ENCODE results near the gene ZNF326. TPM values are rescaled to one million over a fixed set of nuclear protein-coding genes. Genes with fewer than 3 reads are reported as not detected.

The ZNF326 gene
- total RNA-seq, 2 experiments from 2014 or later, result 56.2 to 58.7 TPM

GRCh38 chr1:89962024-89962741 is 32.7 kb upstream of the ZNF326 start:
- no peaks in the 10 kb centered on the region for H3K36me3 Mint-ChIP-seq (ENCODE audit: low read depth)
- intact Hi-C loops (cut with DNase I, micrococcal nuclease), result no loop called here
- H3K4me3 Mint-ChIP-seq, result no peak overlapping the region
- ChIA-PET CTCF (interaction anchor here (1.5 kb wide), 1 partner anchor 14 kb away, joined by 3 read pairs; no protein-coding TSS in a partner anchor), POLR2A (interaction anchor here (0.6 to 0.7 kb wide), 2 partner anchors 8 to 136 kb away, joined by 3 to 5 read pairs; no protein-coding TSS in a partner anchor)
- H3K9me3 Mint-ChIP-seq, result no peaks in the 10 kb centered on the region
- H3K9me3 ChIP-seq (ENCODE audit: control insufficient read depth in 1 of 2, insufficient read depth in 1 of 2, low read length in 2 of 2), result no peaks in the 10 kb centered on the region
- peaks cover 43% of the 10 kb centered on the region for H3K4me1 Mint-ChIP-seq (ENCODE audit: low read depth)
- H3K27ac Mint-ChIP-seq, result no peak overlapping the region
- no peak for DNase-seq
- ATAC-seq (ENCODE audit: poor library complexity), result no peak
- H3K4me3 ChIP-seq (ENCODE audit: low read length), result no peak overlapping the region
- H3K27ac ChIP-seq (ENCODE audit: low read depth in 1 of 2, low read length in 2 of 2), result no peak overlapping the region
- H3K4me1 ChIP-seq (ENCODE audit: insufficient read depth, low read length), result peaks cover 2% of the 10 kb centered on the region
- no peaks in the 10 kb centered on the region for H3K36me3 ChIP-seq (ENCODE audit: insufficient read depth, low read length)
- TF ChIP-seq, protein P1, sequence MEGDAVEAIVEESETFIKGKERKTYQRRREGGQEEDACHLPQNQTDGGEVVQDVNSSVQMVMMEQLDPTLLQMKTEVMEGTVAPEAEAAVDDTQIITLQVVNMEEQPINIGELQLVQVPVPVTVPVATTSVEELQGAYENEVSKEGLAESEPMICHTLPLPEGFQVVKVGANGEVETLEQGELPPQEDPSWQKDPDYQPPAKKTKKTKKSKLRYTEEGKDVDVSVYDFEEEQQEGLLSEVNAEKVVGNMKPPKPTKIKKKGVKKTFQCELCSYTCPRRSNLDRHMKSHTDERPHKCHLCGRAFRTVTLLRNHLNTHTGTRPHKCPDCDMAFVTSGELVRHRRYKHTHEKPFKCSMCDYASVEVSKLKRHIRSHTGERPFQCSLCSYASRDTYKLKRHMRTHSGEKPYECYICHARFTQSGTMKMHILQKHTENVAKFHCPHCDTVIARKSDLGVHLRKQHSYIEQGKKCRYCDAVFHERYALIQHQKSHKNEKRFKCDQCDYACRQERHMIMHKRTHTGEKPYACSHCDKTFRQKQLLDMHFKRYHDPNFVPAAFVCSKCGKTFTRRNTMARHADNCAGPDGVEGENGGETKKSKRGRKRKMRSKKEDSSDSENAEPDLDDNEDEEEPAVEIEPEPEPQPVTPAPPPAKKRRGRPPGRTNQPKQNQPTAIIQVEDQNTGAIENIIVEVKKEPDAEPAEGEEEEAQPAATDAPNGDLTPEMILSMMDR (IDR thresholded peaks at IDR 0.05), result no peak
- H3K27me3 ChIP-seq (ENCODE audit: control insufficient read depth in 1 of 2, insufficient read depth in 2 of 2, low read length in 2 of 2), result no peaks in the 10 kb centered on the region
- peaks cover 7% of the 10 kb centered on the region for H3K27me3 Mint-ChIP-seq

DNA sequence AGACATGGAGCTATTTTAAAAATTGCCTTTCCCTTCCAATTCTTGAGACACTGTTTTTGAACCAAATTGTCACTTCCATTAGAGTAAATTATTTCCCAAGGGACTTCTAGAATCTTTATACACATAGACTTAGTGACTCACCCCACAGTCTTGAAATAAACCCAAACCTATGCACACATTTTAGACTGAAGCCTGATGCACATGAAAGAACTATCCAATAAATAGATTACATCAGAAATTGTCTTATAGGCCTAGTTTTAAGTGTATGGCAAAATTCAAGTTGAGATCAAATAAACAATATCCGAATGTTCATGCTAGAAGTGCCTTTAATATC is 32.2 kb upstream of the ZNF326 start:
- H3K27me3 Mint-ChIP-seq, result peaks cover 7% of the 10 kb centered on the region
- H3K9me3 Mint-ChIP-seq, result no peaks in the 10 kb centered on the region
- no peak overlapping the region for H3K4me3 Mint-ChIP-seq
- TF ChIP-seq, protein P1 (IDR thresholded peaks at IDR 0.05), result no peak
- Histone ChIP-seq H3K9me3 (ENCODE audit: control insufficient read depth in 1 of 2, insufficient read depth in 1 of 2, low read length in 2 of 2) (no peaks in the 10 kb centered on the region), H3K36me3 (ENCODE audit: insufficient read depth, low read length) (no peaks in the 10 kb centered on the region), H3K27me3 (ENCODE audit: control insufficient read depth in 1 of 2, insufficient read depth in 2 of 2, low read length in 2 of 2) (no peaks in the 10 kb centered on the region), H3K4me1 (ENCODE audit: insufficient read depth, low read length) (no peaks in the 10 kb centered on the region), H3K4me3 (ENCODE audit: low read length) (no peak overlapping the region), H3K27ac (ENCODE audit: low read depth in 1 of 2, low read length in 2 of 2) (no peak overlapping the region)
- ATAC-seq (ENCODE audit: poor library complexity) (no peak), DNase-seq (no peak)
- POLR2A ChIA-PET, result interaction anchor here (0.6 kb wide), 1 partner anchor 9 kb away, joined by 3 read pairs; no protein-coding TSS in a partner anchor
- CTCF ChIA-PET, result interaction anchor here (1.5 kb wide), 1 partner anchor 13 kb away, joined by 3 read pairs; no protein-coding TSS in a partner anchor
- intact Hi-C loops (cut with DNase I, micrococcal nuclease), result no loop called here
- H3K36me3 Mint-ChIP-seq (ENCODE audit: low read depth), result no peaks in the 10 kb centered on the region
- no peak overlapping the region for H3K27ac Mint-ChIP-seq
- H3K4me1 Mint-ChIP-seq (ENCODE audit: low read depth), result peaks cover 38% of the 10 kb centered on the region

DNA sequence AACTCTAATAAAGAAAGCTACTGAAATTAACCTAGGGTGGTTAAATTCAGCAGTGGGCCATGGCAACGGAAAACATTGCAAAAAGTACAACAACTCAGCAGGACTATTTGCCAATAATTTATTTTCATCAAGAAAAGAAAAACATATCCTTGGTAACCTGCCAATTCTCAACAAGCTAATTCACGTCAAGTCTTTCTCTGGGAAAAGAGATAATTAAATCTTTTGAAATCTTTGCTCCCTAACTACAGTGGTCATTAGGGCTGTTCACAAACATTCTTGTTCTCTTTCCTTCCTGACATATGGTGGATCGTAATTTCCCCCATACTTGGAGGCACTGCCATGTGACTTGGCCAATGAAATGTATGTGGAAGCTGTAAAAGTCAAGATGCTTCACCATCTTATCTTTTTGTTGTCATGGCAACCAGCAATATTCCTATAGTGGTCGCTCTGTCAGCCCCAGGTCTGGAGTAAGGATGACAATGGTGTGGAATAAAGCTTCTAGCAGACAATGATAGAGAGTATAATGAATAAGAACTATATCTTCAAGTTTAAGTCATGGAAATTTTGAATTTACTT is 29.6 kb upstream of the ZNF326 start:
- Histone ChIP-seq H3K9me3 (ENCODE audit: control insufficient read depth in 1 of 2, insufficient read depth in 1 of 2, low read length in 2 of 2) (no peaks in the 10 kb centered on the region), H3K4me3 (ENCODE audit: low read length) (no peak overlapping the region), H3K36me3 (ENCODE audit: insufficient read depth, low read length) (no peaks in the 10 kb centered on the region), H3K27me3 (ENCODE audit: control insufficient read depth in 1 of 2, insufficient read depth in 2 of 2, low read length in 2 of 2) (no peaks in the 10 kb centered on the region), H3K27ac (ENCODE audit: low read depth in 1 of 2, low read length in 2 of 2) (no peak overlapping the region), H3K4me1 (ENCODE audit: insufficient read depth, low read length) (no peaks in the 10 kb centered on the region)
- Mint-ChIP-seq H3K9me3 (no peaks in the 10 kb centered on the region), H3K27me3 (peaks cover 7% of the 10 kb centered on the region), H3K4me3 (no peak overlapping the region), H3K36me3 (ENCODE audit: low read depth) (no peaks in the 10 kb centered on the region), H3K4me1 (ENCODE audit: low read depth) (peaks cover 16% of the 10 kb centered on the region), H3K27ac (no peak overlapping the region)
- TF ChIP-seq, protein P1 (IDR thresholded peaks at IDR 0.05), result no peak
- CTCF ChIA-PET, result interaction anchor here (0.7 to 1.3 kb wide), 3 partner anchors 10 to 154 kb away, joined by 3 to 7 read pairs (median 3); no protein-coding TSS in a partner anchor
- DNase-seq, result no peak
- no peak for ATAC-seq (ENCODE audit: poor library complexity)
- intact Hi-C loops (cut with DNase I, micrococcal nuclease), result no loop called here
- POLR2A ChIA-PET, result no interaction called here
